ENCODE measurements around the gene EFCC1. TPM values are rescaled to one million over a fixed set of nuclear protein-coding genes. Genes with fewer than 3 reads are reported as not detected.

Gene EFCC1
- total RNA-seq, 4 donors from 2014 or later = 4.8 to 10.3 (median 6.5) TPM

- Histone ChIP-seq H3K36me3 (no peaks in the 10 kb centered on the region), H3K4me1 (peaks cover 0 to 24% (median 2%) of the 10 kb centered on the region in 3 donors), H3K4me3 (no peak overlapping the region), H3K27me3 (no peaks in the 10 kb centered on the region), H3K27ac (peak overlapping the region in 2 of 4 donors; percentile 22 to 56), H3K9me3 (no peaks in the 10 kb centered on the region)
- WGBS, 2 donors (ENCODE audit: low coverage in 1 of 2) = 40% methylated on average over 1 of the region's 4 CpGs
- no peak for ATAC-seq
- TF ChIP-seq POLR2A (IDR thresholded peaks at IDR 0.05) = no peak
- no peak for TF ChIP-seq CTCF (IDR thresholded peaks at IDR 0.05)
- TF ChIP-seq POLR2AphosphoS5 (IDR thresholded peaks at IDR 0.05) = peak; percentile 33
- TF ChIP-seq EP300 (IDR thresholded peaks at IDR 0.05) = no peak
Observed at GRCh38 chr3:129058441-129059200, 57.5 kb downstream of the EFCC1 start.

GRCh38 chr3:129059311-129059958 lies 58.3 kb downstream of the EFCC1 start:
- WGBS, 2 donors (ENCODE audit: low coverage in 1 of 2) = 65 to 77% methylated on average over 6 to 10 of the region's 11 CpGs
- no peak for ATAC-seq
- Histone ChIP-seq H3K27me3 (no peaks in the 10 kb centered on the region), H3K9me3 (no peaks in the 10 kb centered on the region), H3K36me3 (no peaks in the 10 kb centered on the region), H3K27ac (peak overlapping the region in 1 of 4 donors; percentile 22), H3K4me3 (no peak overlapping the region), H3K4me1 (peaks cover 0 to 16% (median 0%) of the 10 kb centered on the region in 3 donors)
- TF ChIP-seq EP300 (IDR thresholded peaks at IDR 0.05) = no peak
- TF ChIP-seq POLR2A (IDR thresholded peaks at IDR 0.05) = no peak
- TF ChIP-seq POLR2AphosphoS5 (IDR thresholded peaks at IDR 0.05) = no peak
- no peak for TF ChIP-seq CTCF (IDR thresholded peaks at IDR 0.05)

GRCh38 chr3:129060276-129061022 lies 59.3 kb downstream of the EFCC1 start, which contains the start of gene GP9:
GP9 (plus strand) TSS chr3:129060779; CDS start chr3:129061740, 961 bp downstream.
- Histone ChIP-seq H3K27ac (peak within 1 kb of the TSS in 1 of 4 donors; percentile 22), H3K36me3 (no peaks in the 10 kb centered on the region), H3K4me3 (no peak within 1 kb of the TSS), H3K27me3 (no peaks in the 10 kb centered on the region), H3K9me3 (no peaks in the 10 kb centered on the region), H3K4me1 (peaks cover 0 to 12% (median 0%) of the 10 kb centered on the region in 3 donors)
- TF ChIP-seq CTCF (IDR thresholded peaks at IDR 0.05) (no peak), POLR2AphosphoS5 (IDR thresholded peaks at IDR 0.05) (no peak), EP300 (IDR thresholded peaks at IDR 0.05) (no peak), POLR2A (IDR thresholded peaks at IDR 0.05) (no peak)
- no peak for ATAC-seq
- WGBS, 2 donors (ENCODE audit: low coverage in 1 of 2) = 73 to 88% methylated on average over 1 to 3 of the region's 13 CpGs

GRCh38 chr3:129061023-129061887 lies 60.2 kb downstream of the EFCC1 start:
- no peak for TF ChIP-seq EP300 (IDR thresholded peaks at IDR 0.05)
- no peak for TF ChIP-seq POLR2AphosphoS5 (IDR thresholded peaks at IDR 0.05)
- no peak for TF ChIP-seq POLR2A (IDR thresholded peaks at IDR 0.05)
- TF ChIP-seq CTCF (IDR thresholded peaks at IDR 0.05) = no peak
- ATAC-seq = no peak

More at GRCh38 chr3:129061023-129061887, 60.2 kb downstream of the EFCC1 start:
- Histone ChIP-seq H3K36me3 (no peaks in the 10 kb centered on the region), H3K9me3 (no peaks in the 10 kb centered on the region), H3K27me3 (no peaks in the 10 kb centered on the region), H3K27ac (no peak overlapping the region), H3K4me3 (no peak overlapping the region), H3K4me1 (peaks cover 0 to 12% (median 0%) of the 10 kb centered on the region in 3 donors)
- no CpG with 5 or more reads among the region's 19 CpGs for WGBS, 2 donors (ENCODE audit: low coverage in 1 of 2)

Data from gastroesophageal sphincter (tissue), 4 donors.